Tibial nerve (tissue), 3 donors: ENCODE measurements around the gene KPNA6.

Experiments
- POLR2A ChIP-seq, 2 donors: fragments of 450-650 bp; IDR thresholded peaks; one replicate each; pipeline ENCODE4 v1.6.1; 2017; ENCODE audit warnings: antibody characterized with exemption in 2 of 2, mild to moderate bottlenecking in 2 of 2, moderate library complexity in 2 of 2
- TF ChIP-seq, protein P1 (sequence below), 5 experiments: fragments of 200-600 bp in 3 of 5; fragments of 450-650 bp in 2 of 5; sonication (generic) in 3 of 5; IDR thresholded peaks; one replicate each; pipeline ENCODE4 v1.5.1; 2016 to 2019; ENCODE audit warnings: antibody characterized with exemption in 5 of 5, mild to moderate bottlenecking in 3 of 5, moderate library complexity in 2 of 5

DNA sequence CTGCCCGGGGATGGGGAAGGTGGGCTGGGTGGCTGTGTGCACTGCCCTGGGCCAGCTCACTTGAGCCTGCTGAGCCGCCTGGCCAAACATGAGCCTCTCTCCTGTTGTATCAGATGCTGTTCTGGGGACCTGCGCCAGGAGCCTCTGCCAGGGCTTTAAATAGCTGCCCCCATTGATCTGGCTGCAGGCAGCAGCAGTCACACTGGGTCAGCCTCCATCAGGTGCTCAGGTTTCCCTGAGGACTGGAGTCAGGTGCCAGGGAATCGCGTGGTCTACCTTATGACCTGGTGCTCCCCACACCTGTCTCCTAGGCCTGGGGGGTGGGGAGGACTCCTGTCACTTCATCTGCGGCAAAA lies 91.8 kb downstream of the KPNA6 start:
- no peak for TF ChIP-seq POLR2A (IDR thresholded peaks at IDR 0.05)
- TF ChIP-seq, protein P1, sequence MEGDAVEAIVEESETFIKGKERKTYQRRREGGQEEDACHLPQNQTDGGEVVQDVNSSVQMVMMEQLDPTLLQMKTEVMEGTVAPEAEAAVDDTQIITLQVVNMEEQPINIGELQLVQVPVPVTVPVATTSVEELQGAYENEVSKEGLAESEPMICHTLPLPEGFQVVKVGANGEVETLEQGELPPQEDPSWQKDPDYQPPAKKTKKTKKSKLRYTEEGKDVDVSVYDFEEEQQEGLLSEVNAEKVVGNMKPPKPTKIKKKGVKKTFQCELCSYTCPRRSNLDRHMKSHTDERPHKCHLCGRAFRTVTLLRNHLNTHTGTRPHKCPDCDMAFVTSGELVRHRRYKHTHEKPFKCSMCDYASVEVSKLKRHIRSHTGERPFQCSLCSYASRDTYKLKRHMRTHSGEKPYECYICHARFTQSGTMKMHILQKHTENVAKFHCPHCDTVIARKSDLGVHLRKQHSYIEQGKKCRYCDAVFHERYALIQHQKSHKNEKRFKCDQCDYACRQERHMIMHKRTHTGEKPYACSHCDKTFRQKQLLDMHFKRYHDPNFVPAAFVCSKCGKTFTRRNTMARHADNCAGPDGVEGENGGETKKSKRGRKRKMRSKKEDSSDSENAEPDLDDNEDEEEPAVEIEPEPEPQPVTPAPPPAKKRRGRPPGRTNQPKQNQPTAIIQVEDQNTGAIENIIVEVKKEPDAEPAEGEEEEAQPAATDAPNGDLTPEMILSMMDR (IDR thresholded peaks at IDR 0.05): no peak
